ENCODE measurements around the gene PDZD4.

The PDZD4 gene, protein sequence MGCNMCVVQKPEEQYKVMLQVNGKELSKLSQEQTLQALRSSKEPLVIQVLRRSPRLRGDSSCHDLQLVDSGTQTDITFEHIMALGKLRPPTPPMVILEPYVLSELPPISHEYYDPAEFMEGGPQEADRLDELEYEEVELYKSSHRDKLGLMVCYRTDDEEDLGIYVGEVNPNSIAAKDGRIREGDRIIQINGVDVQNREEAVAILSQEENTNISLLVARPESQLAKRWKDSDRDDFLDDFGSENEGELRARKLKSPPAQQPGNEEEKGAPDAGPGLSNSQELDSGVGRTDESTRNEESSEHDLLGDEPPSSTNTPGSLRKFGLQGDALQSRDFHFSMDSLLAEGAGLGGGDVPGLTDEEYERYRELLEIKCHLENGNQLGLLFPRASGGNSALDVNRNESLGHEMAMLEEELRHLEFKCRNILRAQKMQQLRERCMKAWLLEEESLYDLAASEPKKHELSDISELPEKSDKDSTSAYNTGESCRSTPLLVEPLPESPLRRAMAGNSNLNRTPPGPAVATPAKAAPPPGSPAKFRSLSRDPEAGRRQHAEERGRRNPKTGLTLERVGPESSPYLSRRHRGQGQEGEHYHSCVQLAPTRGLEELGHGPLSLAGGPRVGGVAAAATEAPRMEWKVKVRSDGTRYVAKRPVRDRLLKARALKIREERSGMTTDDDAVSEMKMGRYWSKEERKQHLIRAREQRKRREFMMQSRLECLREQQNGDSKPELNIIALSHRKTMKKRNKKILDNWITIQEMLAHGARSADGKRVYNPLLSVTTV

DNA sequence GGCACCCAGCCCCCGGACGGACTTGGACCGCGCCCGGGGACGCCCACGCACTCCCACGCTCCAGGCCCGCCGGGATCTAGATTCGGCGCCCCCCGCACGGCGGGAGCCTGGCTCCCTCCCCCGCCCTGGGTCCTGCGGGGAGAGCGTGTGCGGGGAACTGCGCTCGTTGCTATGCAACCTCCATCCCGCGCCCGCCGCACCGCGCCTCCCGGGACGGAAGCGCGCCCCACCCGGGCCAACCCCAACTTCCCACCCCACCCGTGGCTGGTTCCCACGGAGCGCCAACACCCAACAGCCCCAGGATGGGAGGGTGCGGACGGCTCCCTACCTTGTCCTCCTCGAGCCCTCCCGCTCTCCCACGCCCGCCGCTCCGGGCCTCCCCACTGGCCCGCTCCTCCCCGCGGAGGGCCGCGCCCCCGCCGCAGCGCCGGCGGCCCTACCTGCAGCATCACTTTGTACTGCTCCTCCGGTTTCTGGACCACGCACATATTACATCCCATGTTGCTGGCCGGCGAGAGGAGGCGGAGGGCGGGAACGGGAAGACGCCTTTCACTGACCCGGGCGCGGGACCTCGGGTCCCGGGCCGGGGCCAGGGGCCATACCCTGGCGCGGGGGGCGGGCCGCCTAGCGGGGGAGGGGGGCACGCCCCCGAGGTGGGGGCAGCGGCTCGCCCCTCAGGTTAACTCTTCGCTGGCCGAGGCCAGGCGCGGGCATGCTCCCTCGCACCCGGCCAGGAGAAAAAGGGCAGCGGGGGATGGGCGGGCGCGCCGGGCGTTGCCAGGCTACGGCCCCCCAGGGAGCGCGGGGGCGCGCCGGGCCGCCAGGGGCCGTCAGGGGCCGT is at the start of gene PDZD4:
PDZD4 (minus strand) TSS at position 746 of the 841 bp plus-strand sequence; CDS start at position 500, 246 bp downstream.
- no peaks in the 10 kb centered on the region for H3K9me3 Mint-ChIP-seq
- peaks cover 16% of the 10 kb centered on the region for H3K4me1 Mint-ChIP-seq
- H3K27ac Mint-ChIP-seq (ENCODE audit: low read depth): no peak within 1 kb of the TSS
- peaks cover 3% of the 10 kb centered on the region for H3K36me3 Mint-ChIP-seq (ENCODE audit: insufficient read depth)
- no peak for DNase-seq (ENCODE audit: low spot score in 2 of 2)
- H3K4me3 Mint-ChIP-seq: peak within 1 kb of the TSS; percentile 74
- no peaks in the 10 kb centered on the region for H3K27me3 Mint-ChIP-seq
- ATAC-seq (replicated peaks; ENCODE audit: extremely low read depth, poor library complexity, severe bottlenecking): peak; percentile 59

DNA sequence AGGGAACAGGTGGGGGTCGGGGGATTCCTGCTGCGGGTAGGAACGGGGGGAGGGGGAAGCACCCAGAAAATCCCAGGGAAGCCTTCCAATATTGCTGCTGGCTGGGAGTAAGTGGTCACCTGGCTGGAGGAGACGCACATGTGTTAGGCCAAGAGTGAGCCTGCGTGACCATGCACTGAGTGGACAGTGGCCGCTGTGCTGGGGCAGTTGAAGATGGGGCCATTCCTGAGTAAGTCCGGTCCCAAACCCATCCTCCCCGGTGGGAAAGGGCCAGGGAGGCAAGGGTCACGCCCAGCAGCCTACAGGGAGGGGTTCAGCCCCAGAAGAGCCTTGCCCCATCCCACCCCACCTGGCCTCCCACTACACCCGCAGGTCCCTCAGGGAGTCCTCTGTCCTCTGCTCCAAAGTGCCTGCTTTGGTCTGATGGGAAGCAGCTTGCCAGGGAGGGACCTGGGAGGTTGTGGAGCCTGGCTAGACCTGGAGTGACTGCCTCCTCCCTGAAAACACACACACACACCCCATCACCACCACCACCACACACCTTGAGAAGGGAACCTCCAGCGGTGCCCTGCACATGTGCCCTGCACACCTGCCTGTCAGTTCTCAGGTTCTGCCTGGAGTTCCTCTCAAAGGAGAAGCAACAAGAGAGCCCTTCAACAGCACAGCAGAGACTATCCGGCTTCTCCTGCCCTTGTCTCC is 49.5 kb upstream of the PDZD4 start:
- Mint-ChIP-seq H3K27ac (ENCODE audit: low read depth) (no peak overlapping the region), H3K4me3 (no peak overlapping the region)
- no peak for ATAC-seq (replicated peaks; ENCODE audit: extremely low read depth, poor library complexity, severe bottlenecking)

DNA sequence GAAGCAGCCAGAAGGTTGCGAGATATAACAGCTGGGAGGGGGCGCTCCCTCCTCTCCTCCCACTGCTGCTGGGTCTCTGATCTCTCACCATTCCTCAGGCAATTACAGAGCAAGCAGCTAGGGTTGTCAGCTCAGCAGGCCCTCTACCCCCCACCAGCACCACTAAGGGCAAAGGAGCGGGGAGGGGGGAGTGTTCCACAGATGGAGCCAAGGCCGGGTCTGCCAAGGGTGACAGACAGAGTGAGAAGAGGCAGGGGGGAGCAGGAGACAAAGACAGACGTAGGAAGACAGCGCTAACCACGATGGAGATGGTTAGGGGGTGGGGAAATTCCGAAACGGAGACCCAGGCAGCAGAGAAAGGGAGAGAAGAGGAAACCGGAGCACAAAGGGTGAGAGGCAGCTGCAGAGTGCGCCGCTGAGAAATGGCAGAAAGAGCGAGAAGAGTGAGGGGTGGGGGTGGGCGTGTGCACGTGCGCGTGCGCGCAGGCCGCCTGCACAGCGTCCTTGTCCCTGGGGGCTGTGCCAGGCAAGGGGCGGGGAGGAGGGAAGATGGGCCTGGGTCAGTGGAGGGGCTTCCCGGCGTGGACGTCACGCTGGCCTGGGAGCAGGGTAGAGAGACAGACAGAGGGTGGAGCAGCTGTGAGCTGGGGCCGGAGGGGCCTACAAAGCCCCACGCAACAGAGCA is 48.8 kb upstream of the PDZD4 start:
- Mint-ChIP-seq H3K36me3 (ENCODE audit: insufficient read depth) (peaks cover 10% of the 10 kb centered on the region), H3K4me1 (peaks cover 22% of the 10 kb centered on the region), H3K27ac (ENCODE audit: low read depth) (no peak overlapping the region), H3K9me3 (no peaks in the 10 kb centered on the region), H3K27me3 (peaks cover 47% of the 10 kb centered on the region), H3K4me3 (no peak overlapping the region)
- DNase-seq (ENCODE audit: low spot score in 2 of 2) (no peak), ATAC-seq (replicated peaks; ENCODE audit: extremely low read depth, poor library complexity, severe bottlenecking) (peak; percentile 32)

More for the DNA sequence above, 49.5 kb upstream of the PDZD4 start:
- H3K27me3 Mint-ChIP-seq: peaks cover 52% of the 10 kb centered on the region
- DNase-seq (ENCODE audit: low spot score in 2 of 2): no peak
- peaks cover 17% of the 10 kb centered on the region for H3K4me1 Mint-ChIP-seq
- no peaks in the 10 kb centered on the region for H3K9me3 Mint-ChIP-seq
- peaks cover 7% of the 10 kb centered on the region for H3K36me3 Mint-ChIP-seq (ENCODE audit: insufficient read depth)

DNA sequence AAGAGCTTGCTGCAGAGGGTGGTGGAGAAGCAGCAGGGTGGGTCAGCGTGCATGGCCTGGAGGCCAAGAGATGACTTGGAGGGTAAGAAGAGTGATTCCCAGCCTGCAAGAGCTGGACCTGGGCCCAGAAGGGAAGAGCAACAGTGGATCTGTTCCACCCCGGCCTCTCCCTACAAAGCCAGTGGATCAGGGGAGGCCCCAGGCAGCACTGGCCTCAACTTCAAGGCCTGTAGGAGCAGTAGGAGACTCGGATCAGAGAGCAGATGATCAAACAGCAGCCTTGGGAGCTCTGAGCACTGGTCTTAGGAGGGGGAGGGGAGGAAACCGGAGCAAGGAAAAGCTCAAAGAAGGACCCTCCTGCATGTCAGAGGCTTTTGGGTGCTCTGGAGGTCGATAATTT is 48.0 kb upstream of the PDZD4 start:
- H3K36me3 Mint-ChIP-seq (ENCODE audit: insufficient read depth): peaks cover 10% of the 10 kb centered on the region
- H3K9me3 Mint-ChIP-seq: no peaks in the 10 kb centered on the region
- H3K27ac Mint-ChIP-seq (ENCODE audit: low read depth): no peak overlapping the region
- H3K4me3 Mint-ChIP-seq: no peak overlapping the region
- H3K4me1 Mint-ChIP-seq: peaks cover 22% of the 10 kb centered on the region
- peaks cover 44% of the 10 kb centered on the region for H3K27me3 Mint-ChIP-seq
- no peak for DNase-seq (ENCODE audit: low spot score in 2 of 2)
- ATAC-seq (replicated peaks; ENCODE audit: extremely low read depth, poor library complexity, severe bottlenecking): no peak

DNA sequence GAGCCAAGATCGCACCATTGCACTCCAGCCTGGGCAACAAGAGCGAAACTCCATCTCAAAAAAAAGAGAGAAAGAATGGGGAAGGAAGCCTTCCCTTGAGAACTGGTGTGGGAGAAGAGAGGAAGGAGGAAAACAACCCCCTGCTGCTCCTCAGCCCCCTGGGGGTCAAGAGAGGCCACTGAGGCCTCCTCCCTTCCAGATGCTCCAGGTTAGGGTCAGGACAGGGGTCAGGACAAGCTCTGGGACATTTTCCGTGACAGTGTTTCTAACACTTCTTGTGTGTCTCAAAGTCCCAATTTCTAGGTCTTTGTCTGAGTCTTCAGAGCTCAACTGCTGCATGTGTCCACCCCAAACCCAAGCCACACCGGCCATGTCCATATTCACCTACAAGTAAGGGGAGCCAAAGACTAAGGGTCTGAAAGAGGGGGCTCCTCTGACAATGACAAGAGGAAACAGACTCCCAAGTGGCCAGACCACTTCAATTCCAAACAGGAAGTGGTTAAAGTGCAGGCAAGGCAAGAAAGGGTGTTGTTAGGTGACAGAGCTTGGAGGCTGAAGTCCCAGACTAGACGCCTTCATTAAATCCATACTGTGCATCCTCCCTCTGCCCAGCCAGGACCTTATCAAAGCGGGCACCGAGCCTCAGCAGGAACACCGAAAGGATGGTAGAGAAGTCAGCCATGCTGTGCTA is 47.4 kb upstream of the PDZD4 start:
- DNase-seq (ENCODE audit: low spot score in 2 of 2): no peak
- Mint-ChIP-seq H3K36me3 (ENCODE audit: insufficient read depth) (peaks cover 12% of the 10 kb centered on the region), H3K27me3 (peaks cover 43% of the 10 kb centered on the region), H3K4me1 (peaks cover 22% of the 10 kb centered on the region), H3K9me3 (no peaks in the 10 kb centered on the region), H3K4me3 (no peak overlapping the region), H3K27ac (ENCODE audit: low read depth) (no peak overlapping the region)
- ATAC-seq (replicated peaks; ENCODE audit: extremely low read depth, poor library complexity, severe bottlenecking): no peak

DNA sequence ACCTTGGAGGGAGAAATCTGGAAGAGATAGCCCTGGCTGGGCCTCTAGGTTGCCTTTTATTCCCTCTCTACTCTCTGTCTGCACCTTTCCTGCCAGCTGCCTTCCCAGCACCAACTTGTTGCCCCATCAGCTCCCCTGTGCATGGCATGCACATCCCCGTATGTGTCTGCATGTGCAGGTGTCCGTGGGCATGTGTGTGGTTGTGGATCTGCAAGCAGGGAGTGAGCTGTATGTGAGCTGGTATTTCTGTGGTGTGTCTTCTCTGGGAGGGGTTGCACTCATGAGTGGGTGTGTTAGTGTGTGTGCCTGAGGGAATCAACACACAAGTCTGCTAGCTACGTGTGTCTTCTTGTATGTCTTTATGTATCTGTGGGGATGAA is 45.8 kb upstream of the PDZD4 start:
- peak overlapping the region; percentile 40 for H3K4me3 Mint-ChIP-seq
- H3K36me3 Mint-ChIP-seq (ENCODE audit: insufficient read depth): peaks cover 12% of the 10 kb centered on the region
- H3K4me1 Mint-ChIP-seq: peaks cover 22% of the 10 kb centered on the region
- DNase-seq (ENCODE audit: low spot score in 2 of 2) (no peak), ATAC-seq (replicated peaks; ENCODE audit: extremely low read depth, poor library complexity, severe bottlenecking) (no peak)
- peaks cover 34% of the 10 kb centered on the region for H3K27me3 Mint-ChIP-seq
- no peaks in the 10 kb centered on the region for H3K9me3 Mint-ChIP-seq
- H3K27ac Mint-ChIP-seq (ENCODE audit: low read depth): no peak overlapping the region

DNA sequence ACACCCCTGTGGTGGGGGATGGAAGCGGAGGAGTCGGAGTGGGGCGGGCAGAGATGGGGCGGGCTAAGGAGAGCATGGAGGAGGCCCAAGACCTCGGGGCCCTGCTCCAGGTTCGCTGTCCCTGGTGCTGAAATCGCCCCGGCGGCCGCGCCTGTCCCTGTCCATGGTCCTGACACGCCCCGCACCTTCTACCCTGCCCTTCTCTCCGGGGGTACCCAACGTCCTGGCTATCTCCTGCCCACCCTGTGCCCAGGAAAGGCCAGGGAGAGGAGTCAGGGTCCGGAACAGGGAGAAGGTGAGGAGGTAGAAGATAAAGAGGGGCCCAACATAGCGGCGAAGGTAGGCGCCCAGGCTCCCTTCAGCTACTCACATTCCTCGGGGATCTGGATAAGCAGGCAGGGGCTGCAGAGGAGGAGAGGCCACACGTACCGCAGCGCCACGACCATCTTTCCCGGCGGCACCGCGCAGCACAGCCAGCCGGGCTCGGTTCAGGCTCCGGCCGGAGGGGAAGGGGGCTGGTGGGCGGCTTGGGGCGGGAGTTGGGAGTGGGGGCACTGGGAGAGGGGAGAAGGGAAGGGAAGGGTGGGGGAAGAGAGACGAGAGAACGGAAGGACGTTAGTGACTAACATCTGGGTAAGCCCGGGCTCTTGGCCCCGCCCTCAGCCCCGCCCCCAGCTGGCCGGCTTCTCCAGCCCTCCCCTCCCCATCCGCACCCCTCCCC is 45.2 kb upstream of the PDZD4 start:
- Mint-ChIP-seq H3K9me3 (no peaks in the 10 kb centered on the region), H3K4me3 (peak overlapping the region; percentile 40), H3K36me3 (ENCODE audit: insufficient read depth) (peaks cover 12% of the 10 kb centered on the region), H3K4me1 (peaks cover 22% of the 10 kb centered on the region), H3K27ac (ENCODE audit: low read depth) (peak overlapping the region; percentile 22), H3K27me3 (peaks cover 34% of the 10 kb centered on the region)
- DNase-seq (ENCODE audit: low spot score in 2 of 2) (peak; percentile 46 to 73), ATAC-seq (replicated peaks; ENCODE audit: extremely low read depth, poor library complexity, severe bottlenecking) (peak; percentile 65)

DNA sequence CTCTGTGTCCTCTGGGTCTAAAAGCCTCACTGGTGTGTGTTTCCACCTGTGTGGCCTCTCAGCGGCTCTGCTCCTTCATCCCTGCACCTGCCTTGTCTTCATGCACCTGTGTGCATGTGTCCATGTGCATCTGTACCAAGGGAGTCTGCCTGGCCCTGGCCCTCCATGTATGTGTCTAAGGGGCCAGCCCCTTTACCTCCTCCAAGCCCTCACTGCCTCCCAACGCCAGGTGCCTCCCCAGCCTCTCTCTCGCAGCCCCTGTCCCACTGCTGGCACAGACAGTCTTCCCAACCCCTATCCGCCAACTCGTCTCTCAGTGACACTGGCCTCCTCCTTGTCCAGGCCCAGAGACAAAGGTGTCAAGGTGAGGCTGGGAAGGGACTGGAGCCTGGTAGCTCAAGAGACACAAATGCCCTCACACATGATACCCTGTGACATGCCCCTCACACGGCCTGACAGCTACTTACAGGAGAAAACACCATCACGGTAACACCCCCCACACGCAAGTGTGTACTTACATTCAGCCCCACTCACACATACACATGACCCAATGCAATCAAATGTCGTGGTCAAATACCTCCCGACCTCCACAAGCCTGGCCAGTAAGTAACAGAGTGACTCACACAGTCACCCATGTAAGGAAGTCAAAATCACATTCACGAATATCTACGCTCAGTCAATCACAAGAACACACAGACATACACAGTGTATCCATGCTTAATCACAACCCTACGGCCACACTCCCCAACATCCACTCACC is 44.2 kb upstream of the PDZD4 start:
- H3K4me3 Mint-ChIP-seq: no peak overlapping the region
- H3K27me3 Mint-ChIP-seq: peaks cover 25% of the 10 kb centered on the region
- DNase-seq (ENCODE audit: low spot score in 2 of 2) (no peak), ATAC-seq (replicated peaks; ENCODE audit: extremely low read depth, poor library complexity, severe bottlenecking) (no peak)
- H3K36me3 Mint-ChIP-seq (ENCODE audit: insufficient read depth): peaks cover 12% of the 10 kb centered on the region
- H3K4me1 Mint-ChIP-seq: peaks cover 22% of the 10 kb centered on the region
- H3K27ac Mint-ChIP-seq (ENCODE audit: low read depth): no peak overlapping the region
- H3K9me3 Mint-ChIP-seq: no peaks in the 10 kb centered on the region

DNA sequence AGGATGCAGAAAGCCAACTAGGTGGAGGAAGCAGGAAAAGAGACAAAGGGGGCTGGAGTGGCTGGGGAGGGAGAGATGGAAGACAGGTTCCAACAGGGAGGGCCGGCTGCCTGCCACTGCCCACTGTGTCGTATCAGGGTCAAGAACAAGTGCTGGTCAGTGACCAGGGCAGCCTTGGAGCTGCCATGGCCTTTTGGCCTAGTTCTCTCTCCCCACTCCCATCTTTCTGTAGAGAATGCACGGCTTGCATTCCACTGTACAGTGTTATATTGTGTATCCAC is 43.7 kb upstream of the PDZD4 start:
- Mint-ChIP-seq H3K27ac (ENCODE audit: low read depth) (no peak overlapping the region), H3K27me3 (peaks cover 20% of the 10 kb centered on the region), H3K4me1 (peaks cover 18% of the 10 kb centered on the region), H3K4me3 (no peak overlapping the region), H3K9me3 (no peaks in the 10 kb centered on the region), H3K36me3 (ENCODE audit: insufficient read depth) (peaks cover 12% of the 10 kb centered on the region)
- DNase-seq (ENCODE audit: low spot score in 2 of 2): no peak
- no peak for ATAC-seq (replicated peaks; ENCODE audit: extremely low read depth, poor library complexity, severe bottlenecking)

DNA sequence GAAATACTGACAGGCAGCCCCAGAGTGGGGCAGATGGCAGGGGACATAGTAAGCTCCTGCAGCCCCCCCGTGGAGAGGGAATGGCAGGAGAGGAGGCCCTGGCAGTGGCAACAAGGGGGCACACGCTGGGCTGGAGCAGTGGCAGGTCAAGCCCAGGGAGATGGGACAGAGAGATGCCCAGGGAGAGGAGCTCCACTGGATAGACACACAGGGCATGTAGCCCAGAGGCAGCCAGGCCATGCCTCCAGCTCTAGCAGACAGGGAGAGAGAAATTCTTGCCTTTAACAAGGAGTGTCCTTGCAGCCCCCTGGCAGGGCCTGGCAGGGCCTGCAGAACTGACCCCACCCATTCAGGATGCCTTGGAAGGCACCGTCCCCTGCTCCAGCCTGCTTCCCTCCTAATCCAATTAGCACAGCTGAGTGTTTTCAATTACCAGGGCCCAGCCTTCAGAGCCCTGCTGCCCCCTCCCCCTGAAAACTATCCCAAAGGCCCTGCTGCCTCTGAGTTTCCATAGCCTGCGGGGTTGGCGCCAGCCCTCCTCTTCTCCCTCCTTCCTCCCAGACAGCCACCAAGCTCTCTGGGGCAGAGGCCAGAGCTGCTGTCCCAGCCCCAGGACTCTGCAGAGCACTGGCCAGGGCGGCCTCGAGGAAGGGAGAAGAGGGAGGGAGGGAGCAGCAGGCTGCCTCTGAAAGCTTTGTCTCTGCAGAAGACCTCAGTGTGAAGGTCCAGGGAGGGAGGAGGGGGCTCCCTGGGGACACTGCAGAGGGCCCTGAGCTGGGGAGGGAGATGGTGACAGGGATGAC is 43.1 kb upstream of the PDZD4 start:
- DNase-seq (ENCODE audit: low spot score in 2 of 2): no peak
- Mint-ChIP-seq H3K4me3 (no peak overlapping the region), H3K9me3 (no peaks in the 10 kb centered on the region), H3K27me3 (peaks cover 14% of the 10 kb centered on the region), H3K36me3 (ENCODE audit: insufficient read depth) (peaks cover 10% of the 10 kb centered on the region), H3K27ac (ENCODE audit: low read depth) (no peak overlapping the region), H3K4me1 (peaks cover 14% of the 10 kb centered on the region)
- ATAC-seq (replicated peaks; ENCODE audit: extremely low read depth, poor library complexity, severe bottlenecking): no peak
